Vagina (tissue), 2 donors: ENCODE measurements around the gene MORC2. TPM values are rescaled to one million over a fixed set of nuclear protein-coding genes. Genes with fewer than 3 reads are reported as not detected.
A peak's percentile ranks its signal among the peaks of the same experiment; 100 is the strongest.

Experiments used
- DNase-seq, 2 donors: peaks; one replicate each; pipeline ENCODE4 v3.0.0-alpha.2; 2017; ENCODE audit errors: extremely low spot score in 2 of 2
- H3K27ac ChIP-seq: fragments of 200-600 bp; sonication (generic); one replicate; pipeline ENCODE4 v1.5.1; 2019
- H3K27me3 ChIP-seq: fragments of 200-600 bp; sonication (generic); one replicate; pipeline ENCODE4 v1.5.1; 2019
- H3K36me3 ChIP-seq, 2 donors: fragments of 200-600 bp; sonication (generic); one replicate each; pipeline ENCODE4 v1.5.1; 2017 to 2019
- H3K4me1 ChIP-seq: fragments of 200-600 bp; sonication (generic); one replicate; pipeline ENCODE4 v1.5.1; 2019
- H3K4me3 ChIP-seq, 2 donors: fragments of 200-600 bp; sonication (generic); 1 replicate in 1 of 2; 2 replicates in 1 of 2; pipeline ENCODE4 v1.5.1; 2016 to 2019
- H3K9me3 ChIP-seq: fragments of 200-600 bp; sonication (generic); one replicate; pipeline ENCODE4 v1.5.1; 2019
- CTCF ChIP-seq, 3 experiments: fragments of 450-650 bp in 2 of 3; fragments of 200-600 bp in 1 of 3; sonication (generic) in 1 of 3; IDR thresholded peaks; one replicate each; pipeline ENCODE4 v1.5.1; 2017 to 2019; ENCODE audit warnings: antibody characterized with exemption in 3 of 3, mild to moderate bottlenecking in 2 of 3, moderate library complexity in 2 of 3
- POLR2A ChIP-seq, 2 donors: fragments of 450-650 bp; IDR thresholded peaks; one replicate each; pipeline ENCODE4 v1.6.1; 2017; ENCODE audit warnings: antibody characterized with exemption in 2 of 2, mild to moderate bottlenecking in 2 of 2, moderate library complexity in 2 of 2
- POLR2AphosphoS5 ChIP-seq, 2 donors: sonication (generic); formaldehyde crosslinking; IDR thresholded peaks; one replicate each; pipeline ENCODE4 v1.9.0; 2017; ENCODE audit warnings: antibody characterized with exemption in 2 of 2, mild to moderate bottlenecking in 2 of 2, low read depth in 1 of 2; ENCODE audit not compliant: insufficient read depth in 1 of 2
- intact Hi-C: fragments of 100-400 bp; cut with DNase I; formaldehyde crosslinking; loops from one replicate; pipeline ENCODE4 v1.15.1; 2023
- total RNA-seq: library from RNA; depleted of rRNA; stranded (reverse); fragments of >200 nt; gene quantifications from one replicate; pipeline ENCODE4 v1.2.3, GENCODE V29; 2016

MORC2 gene
- total RNA-seq, 1 donor from 2014 or later: 18.4 TPM

- Histone ChIP-seq H3K27me3 (no peaks in the 10 kb centered on the region), H3K4me3 (no peak overlapping the region), H3K27ac (no peak overlapping the region), H3K4me1 (no peaks in the 10 kb centered on the region), H3K36me3 (peaks cover 0 to 19% of the 10 kb centered on the region in 2 donors), H3K9me3 (no peaks in the 10 kb centered on the region)
- intact Hi-C loops: loop anchor here (10.0 kb wide), 1 partner anchor 540 kb away; the partner anchor contains the start of gene SFI1
- no peak for TF ChIP-seq CTCF (IDR thresholded peaks at IDR 0.05)
- TF ChIP-seq POLR2A (IDR thresholded peaks at IDR 0.05): no peak
- no peak for TF ChIP-seq POLR2AphosphoS5 (IDR thresholded peaks at IDR 0.05; ENCODE audit: insufficient read depth in 1 of 2, low read depth in 1 of 2)
- DNase-seq: no peak
Measured at GRCh38 chr22:30955153-30955552, 13.4 kb downstream of the MORC2 start.

- no peak for DNase-seq
- peaks cover 13% of the 10 kb centered on the region for H3K4me1 ChIP-seq
- intact Hi-C loops: loop anchor here (10.0 kb wide), 1 partner anchor 542 kb away; the partner anchor contains the start of gene SFI1
- H3K36me3 ChIP-seq: peaks cover 0 to 33% of the 10 kb centered on the region in 2 donors
- no peaks in the 10 kb centered on the region for H3K27me3 ChIP-seq
- no peaks in the 10 kb centered on the region for H3K9me3 ChIP-seq
- H3K27ac ChIP-seq: no peak overlapping the region
- TF ChIP-seq POLR2A (IDR thresholded peaks at IDR 0.05) (no peak), CTCF (IDR thresholded peaks at IDR 0.05) (no peak), POLR2AphosphoS5 (IDR thresholded peaks at IDR 0.05; ENCODE audit: insufficient read depth in 1 of 2, low read depth in 1 of 2) (no peak)
- H3K4me3 ChIP-seq: no peak overlapping the region
Measured at GRCh38 chr22:30953206-30953605, 15.4 kb downstream of the MORC2 start.

GRCh38 chr22:30949934-30950660 lies 18.5 kb downstream of the MORC2 start:
- no peak for DNase-seq
- intact Hi-C loops: loop anchor here (2.0 to 10.0 kb wide), 2 partner anchors 135 to 545 kb away; partner anchors contain the start of gene SFI1
- no peaks in the 10 kb centered on the region for H3K9me3 ChIP-seq
- H3K27me3 ChIP-seq: no peaks in the 10 kb centered on the region
- no peak overlapping the region for H3K27ac ChIP-seq
- peak in 1 of 2 donors; percentile 51 for TF ChIP-seq POLR2AphosphoS5 (IDR thresholded peaks at IDR 0.05; ENCODE audit: insufficient read depth in 1 of 2, low read depth in 1 of 2)
- no peak for TF ChIP-seq POLR2A (IDR thresholded peaks at IDR 0.05)
- TF ChIP-seq CTCF (IDR thresholded peaks at IDR 0.05): no peak
- H3K4me3 ChIP-seq: no peak overlapping the region
- peaks cover 0 to 42% of the 10 kb centered on the region in 2 donors for H3K36me3 ChIP-seq
- peaks cover 32% of the 10 kb centered on the region for H3K4me1 ChIP-seq

GRCh38 chr22:30948930-30949342 lies 19.6 kb downstream of the MORC2 start:
- H3K27ac ChIP-seq: no peak overlapping the region
- no peak for DNase-seq
- TF ChIP-seq POLR2AphosphoS5 (IDR thresholded peaks at IDR 0.05; ENCODE audit: insufficient read depth in 1 of 2, low read depth in 1 of 2) (no peak), POLR2A (IDR thresholded peaks at IDR 0.05) (no peak), CTCF (IDR thresholded peaks at IDR 0.05) (no peak)
- H3K27me3 ChIP-seq: no peaks in the 10 kb centered on the region
- H3K9me3 ChIP-seq: no peaks in the 10 kb centered on the region
- H3K36me3 ChIP-seq: peaks cover 0 to 47% of the 10 kb centered on the region in 2 donors
- H3K4me3 ChIP-seq: no peak overlapping the region
- intact Hi-C loops: loop anchor here (2.0 kb wide), 1 partner anchor 136 kb away; no protein-coding TSS in a partner anchor
- peaks cover 32% of the 10 kb centered on the region for H3K4me1 ChIP-seq
